OCI-LY1 (cell line): ENCODE measurements around the gene PRDX1.

ENCODE experiments used
- CTCF ChIP-seq: fragments of 200-600 bp; sonication (generic), shearing (Covaris generic); IDR thresholded peaks from 2 replicates; pipeline ENCODE4 v1.5.1; 2017; ENCODE audit warnings: mild to moderate bottlenecking, antibody characterized with exemption, low read length, moderate library complexity, mixed read lengths
- EZH2 ChIP-seq: fragments of 200-600 bp; sonication (generic), shearing (Covaris generic); IDR thresholded peaks from 2 replicates; pipeline ENCODE4 v1.8.0; 2017; ENCODE audit warnings: borderline replicate concordance, mixed run types, mild to moderate bottlenecking, antibody characterized with exemption, low read length, moderate library complexity, mixed read lengths

- TF ChIP-seq CTCF = no peak
- TF ChIP-seq EZH2 = no peak
Measured at GRCh38 chr1:45485949-45486348, 35.7 kb downstream of the PRDX1 start.
